Endothelial cell of umbilical vein (primary cell): ENCODE data around the gene LTBP1. TPM values are rescaled to one million over a fixed set of nuclear protein-coding genes. Genes with fewer than 3 reads are reported as not detected.

Experiments
- BruUV-seq: library from RNA; stranded (reverse); fragments of 400-500 nt; replicated peaks from 2 replicates; lab custom pipeline; 2021; lab: Mats Ljungman, UMichigan
- CTCF ChIA-PET: fragments of 300-600, 350-600 bp; sonication (Branson Sonifier 250); formaldehyde crosslinking; loops from one replicate; lab custom pipeline; 2021; ENCODE audit warnings: antibody characterized with exemption, inconsistent platforms; lab: Charles Lee
- POLR2A ChIA-PET: fragments of 300-600, 350-600 bp; sonication (Branson Sonifier 250); formaldehyde crosslinking; loops from one replicate; lab custom pipeline; 2021; ENCODE audit warnings: antibody characterized with exemption, inconsistent platforms; lab: Charles Lee
- DNase-seq: peaks from one replicate; pipeline ENCODE4 v3.0.0-alpha.2; 2011; ENCODE audit warnings: low read depth, low spot score
- FAIRE-seq: peaks from 2 replicates; lab custom pipeline; 2011; peaks lifted over from hg19 to GRCh38; lab: Jason Lieb, UNC
- H2AFZ ChIP-seq: 2 replicates; pipeline ENCODE4 v1.6.0; 2012; ENCODE audit warnings: low read depth, low read length, control low read depth, inconsistent platforms
- H3K27ac ChIP-seq: 2 replicates; pipeline ENCODE4 v1.5.1; 2011; ENCODE audit warnings: low read depth, mild to moderate bottlenecking, control low read depth, low read length, moderate library complexity; ENCODE audit not compliant: insufficient read depth
- H3K27me3 ChIP-seq, 2 experiments: 2 replicates each; pipeline versions ENCODE4 v1.6.0 to v1.6.1; 2011; ENCODE audit warnings: low read length in 2 of 2, mixed read lengths in 1 of 2; ENCODE audit not compliant: control insufficient read depth in 2 of 2, insufficient read depth in 2 of 2
- H3K36me3 ChIP-seq, 2 experiments: 2 replicates in 1 of 2; 3 replicates in 1 of 2; pipeline ENCODE4 v1.5.1; 2011; ENCODE audit warnings: low read length in 2 of 2, mild to moderate bottlenecking in 1 of 2, moderate library complexity in 1 of 2; ENCODE audit not compliant: control insufficient read depth in 2 of 2, insufficient read depth in 2 of 2; ENCODE audit errors: extremely low read depth in 1 of 2
- H3K4me1 ChIP-seq: 3 replicates; pipeline ENCODE4 v1.5.1; 2011; ENCODE audit warnings: mild to moderate bottlenecking, low read length; ENCODE audit not compliant: control insufficient read depth, insufficient read depth; ENCODE audit errors: extremely low read depth
- H3K4me2 ChIP-seq: 2 replicates; pipeline ENCODE4 v1.6.1; 2011; ENCODE audit warnings: low read length, control low read depth, mixed read lengths; ENCODE audit not compliant: insufficient read depth
- H3K4me3 ChIP-seq, 3 experiments: fragments of 200-600 bp in 1 of 3; sonication (generic), shearing (Covaris generic) in 1 of 3; replicated peaks in 1 of 3; 2 replicates each; pipeline ENCODE4 v1.5.1; 2011 to 2016; ENCODE audit warnings: control low read depth in 3 of 3, low read length in 3 of 3, mild to moderate bottlenecking in 2 of 3, inconsistent platforms in 1 of 3, low read depth in 1 of 3, moderate library complexity in 1 of 3; ENCODE audit not compliant: insufficient read depth in 1 of 3
- H3K79me2 ChIP-seq: 2 replicates; pipeline ENCODE4 v1.6.0; 2012; ENCODE audit warnings: low read length, inconsistent platforms; ENCODE audit not compliant: control insufficient read depth, insufficient read depth
- H3K9ac ChIP-seq: replicated peaks from 2 replicates; pipeline ENCODE3; 2011; ENCODE audit warnings: low read length, control low read depth; ENCODE audit not compliant: insufficient read depth; ENCODE audit errors: extremely low read depth
- H3K9me1 ChIP-seq: replicated peaks from 3 replicates; pipeline ENCODE4 v1.6.0; 2011; ENCODE audit warnings: mild to moderate bottlenecking, low read length; ENCODE audit not compliant: control insufficient read depth, insufficient read depth; ENCODE audit errors: extremely low read depth
- H3K9me3 ChIP-seq: replicated peaks from 2 replicates; pipeline ENCODE4 v1.5.1; 2012; ENCODE audit warnings: low read length, inconsistent platforms; ENCODE audit not compliant: control insufficient read depth, insufficient read depth
- H4K20me1 ChIP-seq: replicated peaks from 2 replicates; pipeline ENCODE3; 2011; ENCODE audit warnings: mild to moderate bottlenecking, low read length; ENCODE audit not compliant: control insufficient read depth, insufficient read depth; ENCODE audit errors: extremely low read depth
- CTCF ChIP-seq, 2 donors: IDR thresholded peaks; 1 replicate in 1 of 2; 2 replicates in 1 of 2; pipeline ENCODE4 v1.5.1; 2011; ENCODE audit warnings: low read length in 2 of 2, mild to moderate bottlenecking in 2 of 2, moderate library complexity in 2 of 2, control low read depth in 1 of 2, inconsistent platforms in 1 of 2, low read depth in 1 of 2; ENCODE audit not compliant: insufficient read depth in 1 of 2; ENCODE audit errors: extremely low read depth in 1 of 2
- GATA2 ChIP-seq: IDR thresholded peaks from 2 replicates; pipeline ENCODE4 v1.7.0; 2011; ENCODE audit warnings: low read depth, mild to moderate bottlenecking, moderate library complexity, mixed read lengths, low read length; ENCODE audit not compliant: insufficient read length, insufficient read depth
- JUN ChIP-seq: IDR thresholded peaks from 2 replicates; pipeline ENCODE4 v1.6.1; 2011; ENCODE audit warnings: borderline replicate concordance, low read depth; ENCODE audit not compliant: insufficient read length, insufficient read depth
- MYC ChIP-seq: IDR thresholded peaks from one replicate; pipeline ENCODE4 v1.6.1; 2011; ENCODE audit warnings: mild to moderate bottlenecking, low read depth, low read length
- POLR2AphosphoS5 ChIP-seq: IDR thresholded peaks from 2 replicates; pipeline ENCODE4 v1.6.1; 2012; ENCODE audit warnings: low read depth, mild to moderate bottlenecking, control low read depth, low read length, moderate library complexity; ENCODE audit not compliant: insufficient read depth
- dilution Hi-C: fragments of 300-500 bp; cut with MboI; formaldehyde crosslinking; loops from one replicate; pipeline ENCODE4 v1.15.0; 2019; ENCODE audit warnings: low sequenced_read_pairs; ENCODE audit not compliant: extremely low pct_ligation_motif_present
- intact Hi-C: fragments of 100-400 bp; cut with micrococcal nuclease; formaldehyde crosslinking; loops from one replicate; pipeline ENCODE4 v1.10.0; 2022
- polyA plus RNA-seq, 4 experiments: library from polyadenylated mRNA; depleted of rRNA in 3 of 4; stranded (reverse) in 3 of 4; unstranded in 1 of 4; fragments of >200 nt; gene quantifications; 2 replicates each; pipeline versions ENCODE4 v1.2.1 to v1.2.3, GENCODE V29; 2011 to 2012; ENCODE audit warnings: missing spikeins in 1 of 4
- total RNA-seq: library from RNA; stranded (reverse); gene quantifications from 2 replicates; pipeline ENCODE4 v1.2.3, GENCODE V29; 2021

Gene LTBP1
- total and polyA plus RNA-seq, 2 donors (not counting 3 experiments of a cell fraction or from before 2014, with no cell fraction given) = 57.4 to 68.2 TPM

DNA sequence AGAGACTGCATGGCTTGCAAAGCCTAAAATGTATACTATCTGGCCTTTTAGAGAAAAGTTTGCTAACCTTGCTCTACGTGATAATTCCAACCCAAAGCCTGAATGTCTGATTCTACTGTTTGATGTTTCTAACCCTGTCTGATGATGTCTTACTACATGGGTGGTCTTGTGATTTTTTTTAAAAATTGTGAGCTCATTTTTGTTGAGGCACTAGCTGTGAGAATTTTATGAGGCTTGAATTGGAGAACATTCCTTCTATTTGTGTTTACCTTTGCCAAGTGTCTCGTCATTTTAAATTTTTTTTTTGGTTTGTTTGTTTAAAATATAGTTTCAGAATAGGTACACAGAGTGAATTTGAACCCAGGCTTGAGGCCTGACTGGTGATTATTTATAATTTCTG lies 15.2 kb upstream of the LTBP1 start:
- TF ChIP-seq CTCF (IDR thresholded peaks at IDR 0.05; ENCODE audit: extremely low read depth in 1 of 2, insufficient read depth in 1 of 2, low read depth in 1 of 2, low read length in 2 of 2) (no peak), POLR2AphosphoS5 (no peak), JUN (no peak), GATA2 (no peak), MYC (no peak)
- H3K27me3 ChIP-seq = peaks cover 0 to 3% of the 10 kb centered on the region in 2 experiments
- ChIA-PET POLR2A (no interaction called here), CTCF (interaction anchor here (1.0 to 1.1 kb wide), 2 partner anchors 9 to 13 kb away, joined by 3 read pairs; no protein-coding TSS in a partner anchor)
- H3K27ac ChIP-seq = no peak overlapping the region
- no peaks in the 10 kb centered on the region for H3K9me1 ChIP-seq
- intact Hi-C loops (no loop called here), dilution Hi-C loops (no loop called here)
- no peak overlapping the region for H3K9ac ChIP-seq
- no peak overlapping the region for H3K4me3 ChIP-seq
- H3K79me2 ChIP-seq = no peaks in the 10 kb centered on the region
- no peaks in the 10 kb centered on the region for H3K36me3 ChIP-seq
- FAIRE-seq (no peak), DNase-seq (no peak)
- H3K4me1 ChIP-seq = peaks cover 2% of the 10 kb centered on the region
- BruUV-seq = no TSS peak
- no peak overlapping the region for H3K4me2 ChIP-seq
- no peaks in the 10 kb centered on the region for H3K9me3 ChIP-seq
- H4K20me1 ChIP-seq = no peaks in the 10 kb centered on the region
- no peak overlapping the region for H2AFZ ChIP-seq
